ENCODE data around the gene DOCK1.

GRCh38 chr10:127033216-127034033 lies 128.2 kb downstream of the DOCK1 start:
- TF ChIP-seq CTCF (IDR thresholded peaks at IDR 0.05; ENCODE audit: low read depth, low read length): no peak
- TF ChIP-seq, protein P1, sequence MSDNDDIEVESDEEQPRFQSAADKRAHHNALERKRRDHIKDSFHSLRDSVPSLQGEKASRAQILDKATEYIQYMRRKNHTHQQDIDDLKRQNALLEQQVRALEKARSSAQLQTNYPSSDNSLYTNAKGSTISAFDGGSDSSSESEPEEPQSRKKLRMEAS (IDR thresholded peaks at IDR 0.05; ENCODE audit: low read depth, low read length): no peak
- TF ChIP-seq POLR2A (IDR thresholded peaks at IDR 0.05; ENCODE audit: extremely low read depth, insufficient read length): no peak

All from NB4 (cell line).